AG04450 (cell line): ENCODE results near the gene HPF1. TPM values are rescaled to one million over a fixed set of nuclear protein-coding genes. Genes with fewer than 3 reads are reported as not detected.
A peak's percentile ranks its signal among the peaks of the same experiment; 100 is the strongest.
"Not testable (repeated sequence)": the region's sequence is repeated elsewhere in the genome, so short reads cannot be mapped to it uniquely, and the experiment has no call there.

Source experiments
- CTCF ChIA-PET: fragments of 300-600, 350-600 bp; formaldehyde crosslinking; extraction: SDS; loops from one replicate; lab custom pipeline; 2022; ENCODE audit warnings: antibody characterized with exemption, inconsistent platforms; lab: Charles Lee
- POLR2A ChIA-PET: fragments of 350-600 bp; formaldehyde crosslinking; extraction: SDS; loops from one replicate; lab custom pipeline; 2021; ENCODE audit warnings: antibody characterized with exemption, inconsistent platforms; lab: Yijun Ruan, JAX
- DNase-seq: peaks from one replicate; pipeline ENCODE4 v3.0.0-alpha.2; 2011; ENCODE audit warnings: low read depth, low spot score
- H3K27ac ChIP-seq: one replicate; pipeline ENCODE4 v1.5.1; 2012; ENCODE audit warnings: low read depth, low read length, control low read depth
- H3K27me3 ChIP-seq: one replicate; pipeline ENCODE4 v1.6.0; 2012; ENCODE audit warnings: low read length; ENCODE audit not compliant: control insufficient read depth, insufficient read depth
- H3K4me3 ChIP-seq: 2 replicates; pipeline ENCODE4 v1.5.1; 2011; ENCODE audit warnings: mild to moderate bottlenecking, low read depth, low read length, control low read depth
- H3K9me3 ChIP-seq: 2 replicates; pipeline ENCODE4 v1.5.1; 2012; ENCODE audit warnings: low read length; ENCODE audit not compliant: control insufficient read depth, insufficient read depth
- polyA plus RNA-seq: library from polyadenylated mRNA; depleted of rRNA; stranded (reverse); fragments of >200 nt; gene quantifications from 2 replicates; pipeline ENCODE4 v1.2.3, GENCODE V29; 2011
- TF ChIP-seq, protein P1 (sequence below): IDR thresholded peaks from 2 replicates; pipeline ENCODE4 v1.5.1; 2011; ENCODE audit warnings: low read depth, low read length, control low read depth, inconsistent platforms

The HPF1 gene
- polyA plus RNA-seq, 1 experiment, result 37.3 TPM

DNA sequence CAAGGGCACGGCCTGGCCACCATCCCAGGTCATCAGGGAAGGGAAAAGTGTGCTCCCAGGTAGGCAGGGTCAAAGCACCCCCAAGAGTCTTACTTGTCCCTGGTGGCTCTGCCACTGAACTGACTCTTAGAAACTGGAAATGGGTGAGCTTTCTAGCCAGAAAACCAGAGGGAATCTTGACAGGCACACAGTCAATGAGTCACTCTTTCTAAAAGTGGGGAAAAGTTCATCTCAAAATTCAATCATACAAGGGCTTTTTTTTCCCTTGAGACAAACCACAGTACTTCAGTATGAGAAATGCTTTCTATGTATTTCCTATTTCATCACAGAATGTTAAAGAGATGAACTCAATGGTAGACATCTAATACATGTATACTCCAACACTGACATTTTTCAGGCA is 12.5 kb downstream of the HPF1 start:
- CTCF ChIA-PET, result no interaction called here
- TF ChIP-seq, protein P1, sequence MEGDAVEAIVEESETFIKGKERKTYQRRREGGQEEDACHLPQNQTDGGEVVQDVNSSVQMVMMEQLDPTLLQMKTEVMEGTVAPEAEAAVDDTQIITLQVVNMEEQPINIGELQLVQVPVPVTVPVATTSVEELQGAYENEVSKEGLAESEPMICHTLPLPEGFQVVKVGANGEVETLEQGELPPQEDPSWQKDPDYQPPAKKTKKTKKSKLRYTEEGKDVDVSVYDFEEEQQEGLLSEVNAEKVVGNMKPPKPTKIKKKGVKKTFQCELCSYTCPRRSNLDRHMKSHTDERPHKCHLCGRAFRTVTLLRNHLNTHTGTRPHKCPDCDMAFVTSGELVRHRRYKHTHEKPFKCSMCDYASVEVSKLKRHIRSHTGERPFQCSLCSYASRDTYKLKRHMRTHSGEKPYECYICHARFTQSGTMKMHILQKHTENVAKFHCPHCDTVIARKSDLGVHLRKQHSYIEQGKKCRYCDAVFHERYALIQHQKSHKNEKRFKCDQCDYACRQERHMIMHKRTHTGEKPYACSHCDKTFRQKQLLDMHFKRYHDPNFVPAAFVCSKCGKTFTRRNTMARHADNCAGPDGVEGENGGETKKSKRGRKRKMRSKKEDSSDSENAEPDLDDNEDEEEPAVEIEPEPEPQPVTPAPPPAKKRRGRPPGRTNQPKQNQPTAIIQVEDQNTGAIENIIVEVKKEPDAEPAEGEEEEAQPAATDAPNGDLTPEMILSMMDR, result no peak

GRCh38 chr4:169744601-169745000 is 13.1 kb downstream of the HPF1 start:
- H3K4me3 ChIP-seq, result no peak overlapping the region
- TF ChIP-seq, protein P1, result no peak
- no peak for DNase-seq
- H3K27ac ChIP-seq, result no peak overlapping the region
- ChIA-PET CTCF (interaction anchor here (0.9 kb wide), 1 partner anchor 178 kb away, joined by 4 read pairs; no protein-coding TSS in a partner anchor), POLR2A (interaction anchor here (0.7 kb wide), 2 partner anchors 13 to 899 kb away, joined by 3 read pairs; partner anchors contain the start of gene HPF1)
- H3K9me3 ChIP-seq, result no peaks in the 10 kb centered on the region
- H3K27me3 ChIP-seq, result no peaks in the 10 kb centered on the region

More for the DNA sequence above, 12.5 kb downstream of the HPF1 start:
- no peak for DNase-seq
- no peaks in the 10 kb centered on the region for H3K27me3 ChIP-seq
- POLR2A ChIA-PET, result no interaction called here
- H3K4me3 ChIP-seq, result no peak overlapping the region
- peak overlapping the region; percentile 34 for H3K27ac ChIP-seq
- no peaks in the 10 kb centered on the region for H3K9me3 ChIP-seq

DNA sequence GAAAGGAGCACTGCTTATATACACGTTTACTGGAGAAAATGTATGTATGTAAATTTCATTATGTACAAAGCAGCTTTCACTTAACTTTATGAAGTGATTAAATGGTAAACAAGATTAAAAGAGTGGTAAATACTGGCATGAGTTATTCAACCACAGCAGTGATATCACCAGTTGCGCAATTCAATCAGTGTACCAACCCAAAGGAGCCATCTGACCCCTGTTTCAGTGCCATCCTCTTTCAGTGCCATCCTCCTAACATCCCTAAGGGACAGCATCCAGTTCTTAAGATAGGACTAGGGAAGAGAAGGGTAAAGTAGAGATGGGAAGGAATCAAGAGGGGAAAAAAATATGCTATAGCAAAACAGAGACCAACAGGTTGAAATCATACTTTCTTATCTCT is 16.2 kb downstream of the HPF1 start:
- H3K27ac ChIP-seq, result no peak overlapping the region
- H3K9me3 ChIP-seq, result no peaks in the 10 kb centered on the region
- CTCF ChIA-PET, result no interaction called here
- no peak for DNase-seq
- H3K27me3 ChIP-seq, result no peaks in the 10 kb centered on the region
- TF ChIP-seq, protein P1, result no peak
- POLR2A ChIA-PET, result no interaction called here
- no peak overlapping the region for H3K4me3 ChIP-seq

- H3K27ac ChIP-seq, DNase-seq, H3K4me3 ChIP-seq, CTCF ChIA-PET, H3K27me3 ChIP-seq, H3K9me3 ChIP-seq, POLR2A ChIA-PET: not testable (repeated sequence)
These were observed 19.1 kb downstream of the HPF1 start for GRCh38 chr4:169738604-169739003.

- ChIA-PET CTCF (no interaction called here), POLR2A (no interaction called here)
- no peak overlapping the region for H3K4me3 ChIP-seq
- no peak overlapping the region for H3K27ac ChIP-seq
- H3K27me3 ChIP-seq, result no peaks in the 10 kb centered on the region
- TF ChIP-seq, protein P1, result no peak
- H3K9me3 ChIP-seq, result no peaks in the 10 kb centered on the region
- no peak for DNase-seq
These were observed 27.2 kb downstream of the HPF1 start for GRCh38 chr4:169730564-169730963.
